ENCODE measurements around the gene SSTR5. TPM values are rescaled to one million over a fixed set of nuclear protein-coding genes. Genes with fewer than 3 reads are reported as not detected.

SSTR5 gene
- total RNA-seq, 1 experiment from 2014 or later, result 0.21 TPM

DNA sequence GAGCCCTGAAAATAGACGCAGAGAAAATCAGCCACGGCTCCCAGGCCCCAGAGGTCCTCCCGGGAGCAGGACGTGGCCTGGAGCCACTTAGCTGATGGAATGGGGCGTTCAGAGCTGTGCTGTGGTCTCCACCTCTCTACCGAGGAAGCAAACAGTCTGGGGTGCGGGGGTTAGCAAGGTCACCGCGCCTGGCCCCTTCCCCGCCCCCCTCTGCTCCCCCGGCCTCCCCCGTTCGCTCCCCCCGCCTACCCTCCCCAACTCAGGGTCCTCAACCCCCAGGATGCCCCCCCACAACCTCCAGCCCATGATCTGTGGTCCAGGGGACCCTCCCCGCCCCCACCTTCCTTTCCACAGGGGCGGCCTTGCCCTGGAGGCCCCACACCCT, 44.1 kb downstream of the SSTR5 start:
- no peak overlapping the region for H3K4me3 ChIP-seq (ENCODE audit: insufficient read depth, low read depth, low read length)
- no peaks in the 10 kb centered on the region for H3K27me3 ChIP-seq (ENCODE audit: control insufficient read depth, insufficient read depth, low read length)
- DNase-seq, result peak; percentile 63
- no peaks in the 10 kb centered on the region for H3K36me3 ChIP-seq (replicated peaks; ENCODE audit: control insufficient read depth, insufficient read depth, low read length)

DNA sequence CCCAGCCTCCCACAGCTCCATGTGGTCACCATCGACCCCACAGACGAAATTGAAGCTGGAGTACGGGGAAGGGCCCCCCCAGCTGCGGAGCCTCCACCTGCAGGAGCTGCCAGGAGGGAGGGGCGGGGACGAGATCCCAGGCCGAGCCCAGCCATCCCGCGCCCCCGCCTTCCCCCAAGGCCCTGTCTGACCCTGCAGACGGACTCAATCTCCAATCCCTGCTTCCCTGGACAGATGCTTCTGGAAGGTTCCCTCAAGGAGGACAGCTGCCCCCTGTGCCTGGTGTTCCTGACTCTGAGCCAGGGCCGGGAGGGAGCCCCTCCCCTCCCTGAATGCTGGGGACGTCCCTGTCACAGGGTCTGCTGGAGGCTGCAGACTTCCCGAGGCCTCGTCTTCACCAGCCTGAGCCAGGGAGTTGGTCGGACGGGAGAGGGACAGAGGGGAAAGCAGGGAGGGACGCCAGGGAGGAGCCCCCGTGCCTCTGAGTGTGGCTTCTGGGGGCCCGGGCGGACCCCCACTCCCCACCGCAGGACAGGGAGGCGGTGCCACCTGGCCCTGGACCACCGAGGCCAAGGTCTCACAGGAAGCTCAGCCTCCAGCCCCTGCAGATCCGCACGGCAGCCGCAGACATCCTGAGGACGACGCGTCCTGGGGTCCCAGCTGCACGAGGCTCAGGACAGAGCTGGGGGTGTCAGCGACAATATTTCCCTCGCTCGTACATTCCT, 44.8 kb downstream of the SSTR5 start:
- Histone ChIP-seq H3K36me3 (replicated peaks; ENCODE audit: control insufficient read depth, insufficient read depth, low read length) (no peaks in the 10 kb centered on the region), H3K4me3 (ENCODE audit: insufficient read depth, low read depth, low read length) (no peak overlapping the region), H3K27me3 (ENCODE audit: control insufficient read depth, insufficient read depth, low read length) (no peaks in the 10 kb centered on the region)
- DNase-seq, result peak; percentile 64

DNA sequence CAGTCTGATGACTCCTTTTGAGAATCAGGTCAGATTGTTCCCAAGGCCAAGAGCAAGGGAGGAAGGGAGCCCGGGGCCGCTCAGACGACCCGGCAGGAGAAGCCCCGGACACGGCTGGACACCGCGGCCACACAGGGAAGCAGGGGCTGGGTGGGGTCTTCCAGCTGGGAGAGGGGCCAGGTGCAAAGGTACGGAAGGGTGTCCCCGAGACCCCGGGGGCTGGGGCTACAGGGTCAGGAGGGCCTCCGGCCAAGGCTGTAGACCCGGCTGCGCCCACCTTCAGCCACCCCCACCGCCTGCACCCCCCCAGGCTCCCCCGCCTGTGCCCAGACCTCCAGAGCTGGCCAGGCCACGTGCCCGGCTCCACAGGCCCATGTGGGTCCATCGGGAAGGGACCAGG, 45.4 kb downstream of the SSTR5 start:
- no peak for DNase-seq
- no peak overlapping the region for H3K4me3 ChIP-seq (ENCODE audit: insufficient read depth, low read depth, low read length)
- no peaks in the 10 kb centered on the region for H3K36me3 ChIP-seq (replicated peaks; ENCODE audit: control insufficient read depth, insufficient read depth, low read length)
- H3K27me3 ChIP-seq (ENCODE audit: control insufficient read depth, insufficient read depth, low read length), result no peaks in the 10 kb centered on the region

DNA sequence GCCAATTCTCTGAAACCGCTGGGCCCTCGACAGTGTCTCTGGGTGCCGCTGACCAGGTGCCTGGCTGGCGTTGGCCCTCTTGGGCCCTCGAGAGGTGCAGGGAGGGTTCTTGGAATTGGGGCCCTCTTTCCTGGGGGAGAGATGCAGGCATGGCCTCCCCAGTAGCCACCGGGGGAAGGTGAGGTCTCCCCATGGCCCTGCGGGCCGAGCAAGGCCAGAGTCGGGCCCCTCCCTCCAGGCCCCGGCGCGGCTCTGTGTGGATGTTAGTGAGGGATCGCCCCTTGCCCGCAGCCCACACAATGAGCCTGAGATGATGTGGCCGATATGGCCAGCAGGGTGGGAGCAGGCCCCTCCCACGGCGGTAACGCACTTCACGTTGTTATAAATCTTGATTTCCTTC, 46.6 kb downstream of the SSTR5 start:
- peak; percentile 62 for DNase-seq
- H3K36me3 ChIP-seq (replicated peaks; ENCODE audit: control insufficient read depth, insufficient read depth, low read length), result no peaks in the 10 kb centered on the region
- no peaks in the 10 kb centered on the region for H3K27me3 ChIP-seq (ENCODE audit: control insufficient read depth, insufficient read depth, low read length)
- no peak overlapping the region for H3K4me3 ChIP-seq (ENCODE audit: insufficient read depth, low read depth, low read length)

DNA sequence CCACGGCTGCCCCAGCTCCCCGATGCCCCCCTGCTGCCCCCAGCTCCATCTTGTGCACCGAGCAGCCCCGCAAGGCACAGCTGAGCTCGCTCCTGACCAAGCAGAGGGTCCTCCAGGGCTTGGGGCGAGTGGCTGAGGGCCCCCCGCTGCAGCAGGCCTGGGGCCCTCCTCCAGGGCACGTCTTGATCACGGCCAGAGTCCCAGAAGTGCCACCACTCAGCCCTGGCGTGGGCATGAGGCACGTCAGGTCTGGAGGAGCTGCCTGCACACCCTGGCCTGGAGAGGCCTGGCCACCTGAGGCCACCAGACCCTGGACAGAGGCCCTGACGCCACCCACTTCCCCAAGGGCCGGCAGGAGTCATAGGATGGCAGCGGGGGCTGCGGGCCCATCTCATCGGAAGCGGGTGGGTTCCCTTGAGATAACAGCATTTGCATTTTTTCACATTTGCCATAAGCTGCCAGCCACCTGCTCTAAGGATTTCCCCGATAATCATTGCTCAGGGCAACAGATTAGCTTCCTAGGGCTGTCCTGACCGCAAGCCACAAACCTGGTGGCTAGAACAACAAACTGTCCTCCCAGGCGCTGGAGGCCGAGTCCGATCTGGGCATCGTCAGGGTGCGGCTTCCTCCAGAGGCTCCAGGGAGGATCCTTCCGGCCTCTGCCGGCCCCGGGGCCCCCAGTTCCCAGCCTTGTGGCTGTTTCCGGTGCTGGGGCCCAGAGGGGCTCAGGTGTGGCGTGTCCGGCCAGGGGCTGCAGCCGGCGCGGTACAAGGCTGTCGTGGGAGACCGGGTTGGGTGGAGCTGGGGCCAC, 47.4 kb downstream of the SSTR5 start:
- no peak overlapping the region for H3K4me3 ChIP-seq (ENCODE audit: insufficient read depth, low read depth, low read length)
- DNase-seq, result no peak
- no peaks in the 10 kb centered on the region for H3K36me3 ChIP-seq (replicated peaks; ENCODE audit: control insufficient read depth, insufficient read depth, low read length)
- H3K27me3 ChIP-seq (ENCODE audit: control insufficient read depth, insufficient read depth, low read length), result no peaks in the 10 kb centered on the region

DNA sequence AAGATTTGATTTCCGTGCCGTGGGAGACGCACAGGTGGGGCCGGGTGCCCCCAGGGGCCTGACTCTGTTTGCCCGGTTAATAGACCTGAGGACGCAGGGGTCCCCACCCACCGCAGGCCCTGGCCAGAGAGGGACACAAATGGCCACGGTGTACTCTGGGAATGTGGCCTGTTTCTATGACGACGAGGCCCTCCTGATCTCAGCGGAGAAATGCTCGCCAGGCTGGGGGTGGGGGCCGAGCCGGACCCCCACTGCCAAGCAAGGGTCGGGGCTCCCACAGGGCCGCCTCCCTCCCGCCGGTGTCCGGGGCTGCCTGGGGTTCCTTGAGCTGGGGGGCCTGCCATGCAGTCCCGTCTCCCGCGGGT, 48.0 kb downstream of the SSTR5 start:
- H3K36me3 ChIP-seq (replicated peaks; ENCODE audit: control insufficient read depth, insufficient read depth, low read length), result no peaks in the 10 kb centered on the region
- H3K4me3 ChIP-seq (ENCODE audit: insufficient read depth, low read depth, low read length), result no peak overlapping the region

DNA sequence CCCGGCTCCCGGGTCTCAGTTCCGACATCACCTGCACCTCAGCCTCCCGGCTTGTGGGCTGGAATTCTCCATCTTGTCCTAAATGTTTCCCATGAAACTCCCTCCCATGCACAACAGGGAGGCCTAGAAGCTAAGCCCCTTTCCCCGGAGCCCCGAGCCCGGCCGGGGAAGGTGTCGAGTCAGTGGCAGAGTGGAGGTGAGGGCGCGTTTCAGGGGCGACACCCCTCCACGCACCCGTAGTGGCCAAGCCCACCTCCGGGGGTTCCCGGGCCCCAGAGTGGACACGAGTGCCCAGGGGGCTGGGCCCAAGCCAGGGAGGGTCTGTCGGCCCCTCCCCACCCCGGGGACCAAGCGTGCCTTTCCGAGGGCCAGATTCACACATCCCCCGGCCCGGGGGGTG, 48.5 kb downstream of the SSTR5 start:
- Histone ChIP-seq H3K36me3 (replicated peaks; ENCODE audit: control insufficient read depth, insufficient read depth, low read length) (no peaks in the 10 kb centered on the region), H3K4me3 (ENCODE audit: insufficient read depth, low read depth, low read length) (no peak overlapping the region), H3K27me3 (ENCODE audit: control insufficient read depth, insufficient read depth, low read length) (no peaks in the 10 kb centered on the region)
- no peak for DNase-seq

More for the DNA sequence above, 48.0 kb downstream of the SSTR5 start:
- no peak for DNase-seq
- H3K27me3 ChIP-seq (ENCODE audit: control insufficient read depth, insufficient read depth, low read length), result no peaks in the 10 kb centered on the region

DNA sequence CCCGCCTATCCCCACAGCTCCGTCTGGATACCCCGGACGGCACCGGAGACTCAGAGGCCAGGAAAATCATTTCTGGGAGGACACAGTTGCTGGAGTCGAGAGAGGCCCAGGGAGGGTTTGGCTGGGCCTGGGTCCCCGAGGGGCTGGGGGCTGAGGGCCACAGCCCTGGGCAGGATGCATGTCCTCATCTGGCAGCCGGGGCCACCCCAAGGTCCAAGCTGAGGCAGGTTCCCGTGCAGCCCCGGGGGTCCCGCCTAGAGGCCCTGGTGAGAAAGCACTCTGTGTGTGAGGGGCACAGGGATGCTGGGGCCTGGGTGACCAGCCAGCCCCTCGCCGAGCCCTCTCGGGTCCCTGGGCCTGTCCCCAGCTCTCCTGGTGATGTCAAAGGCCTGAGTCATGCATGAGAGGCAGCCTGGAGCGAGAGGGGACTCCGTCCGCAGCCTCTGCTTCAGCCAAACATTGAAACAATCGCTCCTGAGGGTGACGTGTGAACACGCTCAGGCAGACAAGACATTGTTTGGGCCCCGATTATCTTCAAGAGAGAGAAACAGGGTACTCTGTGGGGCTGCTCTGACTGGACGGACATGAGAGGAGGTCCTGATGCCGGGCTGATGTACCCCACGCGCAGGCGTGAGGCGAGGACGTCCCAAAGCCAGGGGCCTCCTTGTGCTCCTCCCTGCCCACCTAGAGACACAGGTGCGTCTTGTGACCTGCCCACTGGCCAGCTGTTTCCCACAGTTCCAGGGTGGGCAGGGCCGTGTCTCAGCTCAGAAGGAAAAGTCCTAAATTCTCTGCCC, 49.3 kb downstream of the SSTR5 start:
- no peak for DNase-seq
- Histone ChIP-seq H3K4me3 (ENCODE audit: insufficient read depth, low read depth, low read length) (no peak overlapping the region), H3K36me3 (replicated peaks; ENCODE audit: control insufficient read depth, insufficient read depth, low read length) (no peaks in the 10 kb centered on the region), H3K27me3 (ENCODE audit: control insufficient read depth, insufficient read depth, low read length) (no peaks in the 10 kb centered on the region)

DNA sequence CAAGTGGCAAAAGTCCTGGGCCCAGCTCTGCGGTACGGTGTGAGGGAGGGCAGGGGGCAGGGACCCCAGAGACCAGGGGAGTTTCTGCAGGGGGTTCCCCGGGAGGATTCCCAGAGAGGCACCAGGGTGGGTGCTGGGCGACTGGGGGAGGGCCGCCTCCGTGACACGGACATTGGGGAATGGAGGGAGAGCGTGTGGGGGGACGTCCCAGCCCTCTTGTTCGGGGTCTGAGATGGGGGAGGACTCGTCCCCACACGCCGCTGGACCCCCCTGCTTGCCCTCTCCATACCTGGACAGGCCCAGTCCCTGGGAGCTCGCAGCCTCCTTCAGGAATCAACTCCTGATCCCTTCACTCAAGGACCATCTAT, 49.8 kb downstream of the SSTR5 start:
- H3K4me3 ChIP-seq (ENCODE audit: insufficient read depth, low read depth, low read length), result no peak overlapping the region
- no peak for DNase-seq
- no peaks in the 10 kb centered on the region for H3K27me3 ChIP-seq (ENCODE audit: control insufficient read depth, insufficient read depth, low read length)
- no peaks in the 10 kb centered on the region for H3K36me3 ChIP-seq (replicated peaks; ENCODE audit: control insufficient read depth, insufficient read depth, low read length)

DNA sequence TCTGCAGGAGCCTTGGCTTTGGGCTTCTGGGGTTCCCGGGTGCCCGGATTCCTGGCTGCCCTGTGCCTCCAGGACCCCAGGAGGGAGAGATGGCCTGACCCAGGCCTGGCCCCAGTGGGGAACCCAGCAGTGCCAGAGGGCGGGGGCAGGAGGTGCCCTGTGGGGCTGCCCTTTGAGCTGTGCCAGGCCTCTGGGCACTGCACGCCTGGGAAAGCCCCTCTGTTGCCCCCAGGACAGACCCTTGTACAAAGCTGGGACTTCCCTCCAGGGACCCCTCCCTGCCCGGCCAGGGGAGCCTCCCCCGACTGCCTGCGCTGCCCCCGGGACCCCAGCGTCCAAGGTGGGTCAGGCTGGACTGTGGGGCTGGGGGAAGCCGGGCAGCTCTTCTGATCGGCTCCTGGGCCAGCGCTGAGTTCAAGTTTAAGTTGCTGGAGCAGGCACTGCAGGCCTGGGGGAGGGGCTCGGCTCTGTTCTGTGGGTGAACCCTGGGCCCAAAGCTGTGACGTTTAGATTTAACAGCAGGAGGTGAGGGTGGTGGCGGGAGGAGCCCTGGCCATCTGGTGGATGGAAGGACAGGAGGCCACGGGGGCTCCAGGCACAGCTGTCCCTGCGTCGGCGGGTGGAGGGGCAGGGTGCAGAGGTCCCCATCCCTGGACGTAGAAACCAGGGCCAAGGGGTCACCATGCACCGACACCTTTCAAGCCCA, 51.1 kb downstream of the SSTR5 start:
- DNase-seq, result peak; percentile 68

DNA sequence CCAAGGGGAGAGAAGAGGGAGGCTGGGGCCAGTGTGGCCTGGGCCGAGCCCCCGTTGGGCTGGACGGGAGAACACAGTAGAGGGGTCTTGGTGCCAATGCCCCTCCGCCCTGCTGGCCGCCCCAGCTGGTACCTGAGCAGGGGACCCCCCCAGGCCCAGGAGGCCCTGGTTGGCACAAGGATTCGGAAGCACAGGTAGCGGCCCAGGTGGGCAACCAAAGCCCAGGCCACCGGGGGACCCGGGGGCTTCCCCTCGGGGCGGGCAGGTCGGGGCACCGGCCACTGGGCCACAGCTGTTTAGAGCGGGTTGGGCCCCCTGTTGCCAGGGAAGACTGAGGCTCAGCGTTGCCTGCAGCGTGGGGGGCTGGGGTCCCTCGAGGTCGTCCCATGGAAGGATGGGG, 51.7 kb downstream of the SSTR5 start:
- Histone ChIP-seq H3K36me3 (replicated peaks; ENCODE audit: control insufficient read depth, insufficient read depth, low read length) (no peaks in the 10 kb centered on the region), H3K4me3 (ENCODE audit: insufficient read depth, low read depth, low read length) (no peak overlapping the region), H3K27me3 (ENCODE audit: control insufficient read depth, insufficient read depth, low read length) (no peaks in the 10 kb centered on the region)
- DNase-seq, result no peak

More for the DNA sequence above, 51.1 kb downstream of the SSTR5 start:
- H3K4me3 ChIP-seq (ENCODE audit: insufficient read depth, low read depth, low read length), result no peak overlapping the region
- no peaks in the 10 kb centered on the region for H3K36me3 ChIP-seq (replicated peaks; ENCODE audit: control insufficient read depth, insufficient read depth, low read length)
- no peaks in the 10 kb centered on the region for H3K27me3 ChIP-seq (ENCODE audit: control insufficient read depth, insufficient read depth, low read length)

DNA sequence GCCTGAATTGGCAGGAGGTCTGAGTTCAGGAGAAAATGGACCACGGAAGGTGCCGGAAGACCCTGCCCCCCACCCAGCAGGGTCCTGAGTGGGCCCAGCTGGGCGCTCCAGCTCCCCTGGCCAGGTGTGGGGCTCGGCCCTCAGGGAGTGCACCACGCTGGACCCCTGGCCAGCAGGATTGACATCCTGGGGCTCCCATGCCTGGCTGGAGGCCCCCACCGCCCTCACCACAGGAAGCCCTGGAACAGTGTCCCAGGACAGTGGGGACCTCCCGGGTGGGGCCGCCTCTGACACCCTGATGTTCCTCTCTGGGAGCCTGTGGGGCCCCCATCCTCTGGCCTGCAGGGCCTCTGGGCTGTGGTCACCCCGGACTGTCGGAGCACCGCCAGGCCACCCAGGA, 52.2 kb downstream of the SSTR5 start:
- Histone ChIP-seq H3K36me3 (replicated peaks; ENCODE audit: control insufficient read depth, insufficient read depth, low read length) (no peaks in the 10 kb centered on the region), H3K4me3 (ENCODE audit: insufficient read depth, low read depth, low read length) (no peak overlapping the region), H3K27me3 (ENCODE audit: control insufficient read depth, insufficient read depth, low read length) (no peaks in the 10 kb centered on the region)
- no peak for DNase-seq

DNA sequence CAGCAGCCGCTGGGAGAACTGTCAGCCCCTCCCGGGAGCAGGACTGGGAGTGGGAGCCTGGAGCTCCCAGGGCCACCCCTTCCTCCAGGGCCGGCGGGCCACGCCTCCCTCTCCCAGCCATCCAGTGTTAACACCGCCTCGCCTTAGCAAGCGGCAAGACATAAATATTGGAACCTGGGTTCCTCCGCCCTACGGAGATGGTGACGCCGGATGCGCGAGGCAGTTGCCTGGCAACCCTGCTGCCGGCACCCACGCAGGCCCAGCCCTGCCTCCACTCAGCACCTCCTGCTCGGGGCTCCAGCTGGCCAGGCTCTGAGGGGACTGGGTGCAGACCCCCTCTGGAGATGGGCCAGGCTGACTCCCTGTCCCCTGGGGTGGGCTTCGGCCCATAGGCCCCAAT, 52.9 kb downstream of the SSTR5 start:
- H3K4me3 ChIP-seq (ENCODE audit: insufficient read depth, low read depth, low read length), result no peak overlapping the region
- no peaks in the 10 kb centered on the region for H3K27me3 ChIP-seq (ENCODE audit: control insufficient read depth, insufficient read depth, low read length)
- no peaks in the 10 kb centered on the region for H3K36me3 ChIP-seq (replicated peaks; ENCODE audit: control insufficient read depth, insufficient read depth, low read length)
- DNase-seq, result peak; percentile 67

DNA sequence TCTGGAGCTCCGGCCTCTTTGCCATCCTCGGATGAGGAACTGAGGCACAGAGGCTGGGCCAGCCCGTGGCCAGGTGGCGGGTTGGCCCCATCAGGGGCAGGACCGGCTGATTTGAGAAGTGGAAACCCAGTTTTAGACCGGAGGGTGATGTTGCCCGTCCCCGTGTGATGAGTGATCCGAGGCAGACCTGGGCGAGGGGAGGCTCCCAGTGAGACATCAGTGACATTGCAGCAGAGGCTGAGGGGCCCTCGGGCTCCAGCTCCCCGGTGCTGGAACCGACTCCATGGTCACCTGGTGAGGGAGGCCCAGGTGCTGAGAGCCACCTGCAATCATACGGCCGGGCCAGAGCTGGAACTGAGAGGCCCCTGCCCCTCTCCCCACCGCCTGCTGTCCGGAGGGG, 53.5 kb downstream of the SSTR5 start:
- Histone ChIP-seq H3K4me3 (ENCODE audit: insufficient read depth, low read depth, low read length) (no peak overlapping the region), H3K36me3 (replicated peaks; ENCODE audit: control insufficient read depth, insufficient read depth, low read length) (no peaks in the 10 kb centered on the region), H3K27me3 (ENCODE audit: control insufficient read depth, insufficient read depth, low read length) (no peaks in the 10 kb centered on the region)
- peak; percentile 70 for DNase-seq

Data from H7 (cell line).